Measurements from ENCODE around the gene PLEKHH2.

GRCh38 chr2:43729491-43730174 is 92.6 kb downstream of the PLEKHH2 start:
- TF ChIP-seq POLR2AphosphoS5 (IDR thresholded peaks at IDR 0.05; ENCODE audit: borderline replicate concordance, low read depth, low read length) (no peak), EZH2 (IDR thresholded peaks at IDR 0.05) (no peak)

Measured in SK-N-MC (cell line).